ENCODE measurements around the gene FHOD3.

GRCh38 chr18:36308711-36309435 is 11.4 kb downstream of the FHOD3 start:
- TF ChIP-seq MAX (IDR thresholded peaks at IDR 0.05) (no peak), TAF1 (IDR thresholded peaks at IDR 0.05; ENCODE audit: low read depth) (no peak), TEAD4 (IDR thresholded peaks at IDR 0.05) (no peak), ZBTB7A (IDR thresholded peaks at IDR 0.05; ENCODE audit: low read depth) (no peak), USF1 (IDR thresholded peaks at IDR 0.05) (no peak), EGR1 (IDR thresholded peaks at IDR 0.05) (no peak)

Data from Ishikawa (cell line).